Parathyroid adenoma (tissue), 2 donors: ENCODE results near the gene FGFR2.
A peak's percentile ranks its signal among the peaks of the same experiment; 100 is the strongest.

Experiments
- H2AFZ ChIP-seq: fragments of 300-600 bp; sonication (generic); one replicate; pipeline ENCODE4 v1.7.0; 2017; ENCODE audit warnings: antibody characterized with exemption, mild to moderate bottlenecking
- H3K27ac ChIP-seq: fragments of 300-600 bp; sonication (generic); one replicate; pipeline ENCODE4 v1.7.0; 2017
- H3K27me3 ChIP-seq: fragments of 300-600 bp; sonication (generic); one replicate; pipeline ENCODE4 v1.7.0; 2017; ENCODE audit warnings: low read length; ENCODE audit not compliant: control insufficient read depth, insufficient read depth
- H3K36me3 ChIP-seq: fragments of 300-600 bp; sonication (generic); one replicate; pipeline ENCODE4 v1.7.0; 2017; ENCODE audit warnings: low read length; ENCODE audit not compliant: control insufficient read depth, insufficient read depth
- H3K4me1 ChIP-seq: fragments of 300-600 bp; sonication (generic); one replicate; pipeline ENCODE4 v1.7.0; 2017; ENCODE audit warnings: control low read depth
- H3K4me2 ChIP-seq: fragments of 300-600 bp; sonication (generic); one replicate; pipeline ENCODE4 v1.7.0; 2017; ENCODE audit warnings: low read length
- H3K4me3 ChIP-seq: fragments of 300-600 bp; sonication (generic); one replicate; pipeline ENCODE4 v1.7.0; 2017; ENCODE audit warnings: low read depth, low read length
- H3K79me2 ChIP-seq: fragments of 300-600 bp; sonication (generic); one replicate; pipeline ENCODE4 v1.7.0; 2017; ENCODE audit warnings: control low read depth
- H3K9ac ChIP-seq: fragments of 300-600 bp; sonication (generic); one replicate; pipeline ENCODE4 v1.7.0; 2017; ENCODE audit warnings: mild to moderate bottlenecking
- H3K9me3 ChIP-seq: fragments of 300-600 bp; sonication (generic); one replicate; pipeline ENCODE4 v1.7.0; 2017; ENCODE audit warnings: low read length; ENCODE audit not compliant: control insufficient read depth
- TF ChIP-seq, protein P1 (sequence below): fragments of 300-600 bp; sonication (generic); IDR thresholded peaks from one replicate; pipeline ENCODE4 v1.7.0; 2017; ENCODE audit warnings: antibody characterized with exemption, mild to moderate bottlenecking
- donor health status: primary hyperparathyroidism.

Gene FGFR2

DNA sequence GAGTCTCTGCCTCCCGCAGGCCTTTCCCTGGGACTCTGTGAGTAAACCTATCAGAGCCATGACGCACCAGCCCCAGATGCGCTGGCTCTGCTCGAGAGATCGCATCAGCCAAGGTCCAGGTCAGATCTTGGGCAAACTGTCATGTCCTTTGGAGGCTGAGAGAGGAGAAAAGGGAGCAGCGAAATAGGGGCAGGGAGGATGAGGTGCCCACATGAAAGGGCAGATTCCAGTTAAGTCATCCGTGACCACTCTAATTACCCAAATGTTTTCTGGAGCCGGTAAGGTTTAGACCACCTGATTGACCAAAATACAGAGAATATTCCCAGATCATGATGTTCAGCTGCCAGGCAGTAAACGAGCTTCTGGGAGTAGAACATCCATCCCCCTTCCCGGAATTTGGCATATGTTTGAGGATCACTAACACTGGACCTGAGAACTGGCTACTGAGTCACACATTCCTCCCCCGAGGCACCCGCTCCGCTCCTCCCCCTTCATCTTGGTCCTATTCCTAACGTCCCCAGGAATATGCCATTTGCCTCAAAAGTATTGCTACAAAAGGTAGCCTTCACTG, 88.0 kb downstream of the FGFR2 start:
- no peak overlapping the region for H3K4me3 ChIP-seq
- peaks cover 13% of the 10 kb centered on the region for H3K4me1 ChIP-seq
- no peaks in the 10 kb centered on the region for H3K36me3 ChIP-seq
- no peak overlapping the region for H3K4me2 ChIP-seq
- TF ChIP-seq, protein P1, sequence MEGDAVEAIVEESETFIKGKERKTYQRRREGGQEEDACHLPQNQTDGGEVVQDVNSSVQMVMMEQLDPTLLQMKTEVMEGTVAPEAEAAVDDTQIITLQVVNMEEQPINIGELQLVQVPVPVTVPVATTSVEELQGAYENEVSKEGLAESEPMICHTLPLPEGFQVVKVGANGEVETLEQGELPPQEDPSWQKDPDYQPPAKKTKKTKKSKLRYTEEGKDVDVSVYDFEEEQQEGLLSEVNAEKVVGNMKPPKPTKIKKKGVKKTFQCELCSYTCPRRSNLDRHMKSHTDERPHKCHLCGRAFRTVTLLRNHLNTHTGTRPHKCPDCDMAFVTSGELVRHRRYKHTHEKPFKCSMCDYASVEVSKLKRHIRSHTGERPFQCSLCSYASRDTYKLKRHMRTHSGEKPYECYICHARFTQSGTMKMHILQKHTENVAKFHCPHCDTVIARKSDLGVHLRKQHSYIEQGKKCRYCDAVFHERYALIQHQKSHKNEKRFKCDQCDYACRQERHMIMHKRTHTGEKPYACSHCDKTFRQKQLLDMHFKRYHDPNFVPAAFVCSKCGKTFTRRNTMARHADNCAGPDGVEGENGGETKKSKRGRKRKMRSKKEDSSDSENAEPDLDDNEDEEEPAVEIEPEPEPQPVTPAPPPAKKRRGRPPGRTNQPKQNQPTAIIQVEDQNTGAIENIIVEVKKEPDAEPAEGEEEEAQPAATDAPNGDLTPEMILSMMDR = no peak
- peak overlapping the region; percentile 24 for H2AFZ ChIP-seq
- H3K79me2 ChIP-seq = no peaks in the 10 kb centered on the region
- no peaks in the 10 kb centered on the region for H3K27me3 ChIP-seq
- H3K27ac ChIP-seq = no peak overlapping the region
- H3K9me3 ChIP-seq = no peaks in the 10 kb centered on the region
- H3K9ac ChIP-seq = no peak overlapping the region

DNA sequence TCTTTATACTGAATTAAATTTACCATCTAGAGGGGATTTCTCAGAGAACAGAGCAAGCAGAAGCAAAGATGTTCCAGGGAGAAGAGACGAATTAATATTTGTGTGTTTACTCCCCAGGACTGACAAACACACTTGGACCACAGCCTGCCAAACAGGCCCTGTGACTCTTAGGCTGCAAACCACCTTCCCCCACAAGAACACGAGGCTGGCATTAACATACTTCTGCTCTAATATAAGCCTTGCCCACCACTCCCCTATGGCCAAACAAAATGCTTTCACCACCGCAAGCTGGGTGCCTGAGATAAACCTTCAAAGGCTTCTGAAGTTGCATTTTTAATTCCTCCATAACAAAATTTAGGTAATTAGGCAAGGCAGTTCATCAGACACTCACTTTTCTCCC, 88.4 kb downstream of the FGFR2 start:
- H3K27ac ChIP-seq = no peak overlapping the region

DNA sequence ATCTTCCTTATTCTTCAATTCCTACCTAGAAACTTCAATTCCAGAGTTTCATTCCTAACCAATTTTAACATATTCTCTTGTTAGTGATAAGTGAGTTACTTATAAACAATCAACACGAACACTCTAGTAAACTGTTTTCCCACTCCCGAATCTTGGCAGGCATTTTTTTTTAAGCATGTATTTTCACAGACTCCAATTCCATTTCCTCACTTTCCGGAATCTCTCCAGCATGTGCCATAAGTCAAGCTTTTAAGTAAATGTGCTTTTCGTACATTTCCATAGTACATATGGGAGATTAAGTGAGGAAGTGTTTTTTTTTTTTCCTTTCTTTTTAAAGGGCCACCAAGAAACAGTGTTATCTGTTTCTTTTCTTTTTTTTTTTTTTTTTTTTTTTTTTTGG, 89.1 kb downstream of the FGFR2 start:
- Histone ChIP-seq H3K27ac (no peak overlapping the region), H3K79me2 (no peaks in the 10 kb centered on the region), H3K27me3 (no peaks in the 10 kb centered on the region)

More for the DNA sequence above, 88.4 kb downstream of the FGFR2 start:
- no peak overlapping the region for H3K9ac ChIP-seq
- no peaks in the 10 kb centered on the region for H3K27me3 ChIP-seq
- no peaks in the 10 kb centered on the region for H3K9me3 ChIP-seq
- peak overlapping the region; percentile 24 for H2AFZ ChIP-seq
- H3K4me2 ChIP-seq = no peak overlapping the region
- no peaks in the 10 kb centered on the region for H3K36me3 ChIP-seq
- TF ChIP-seq, protein P1 = no peak
- peaks cover 13% of the 10 kb centered on the region for H3K4me1 ChIP-seq
- no peak overlapping the region for H3K4me3 ChIP-seq
- no peaks in the 10 kb centered on the region for H3K79me2 ChIP-seq

DNA sequence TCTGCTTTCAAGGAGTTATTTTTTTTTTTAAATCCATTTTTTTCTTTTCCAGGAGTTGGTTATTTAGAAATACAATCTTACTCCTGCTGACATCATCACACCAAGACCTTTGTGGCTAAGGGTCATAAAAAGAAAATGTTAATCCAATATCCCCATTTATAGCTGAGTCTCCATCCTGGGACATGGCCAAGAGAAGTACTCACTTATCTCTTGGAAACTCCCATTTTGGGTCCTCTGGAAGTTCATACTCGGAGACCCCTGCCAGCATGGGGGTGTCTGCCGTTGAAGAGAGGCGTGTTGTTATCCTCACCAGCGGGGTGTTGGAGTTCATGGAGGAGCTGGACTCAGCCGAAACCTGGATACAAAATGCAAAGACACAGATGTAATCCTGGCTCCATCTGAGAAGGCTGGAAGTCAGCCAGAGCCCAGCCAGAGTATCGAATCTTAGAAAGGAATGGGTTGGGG, 94.6 kb downstream of the FGFR2 start:
- Histone ChIP-seq H3K79me2 (no peaks in the 10 kb centered on the region), H3K27me3 (no peaks in the 10 kb centered on the region), H3K27ac (no peak overlapping the region), H3K4me3 (no peak overlapping the region), H3K4me1 (no peaks in the 10 kb centered on the region), H3K4me2 (no peak overlapping the region), H3K9ac (no peak overlapping the region), H3K36me3 (no peaks in the 10 kb centered on the region), H2AFZ (no peak overlapping the region), H3K9me3 (no peaks in the 10 kb centered on the region)
- TF ChIP-seq, protein P1 = no peak

More for the DNA sequence above, 89.1 kb downstream of the FGFR2 start:
- Histone ChIP-seq H3K36me3 (no peaks in the 10 kb centered on the region), H3K4me3 (no peak overlapping the region), H3K4me1 (peaks cover 13% of the 10 kb centered on the region), H3K9ac (no peak overlapping the region), H3K4me2 (no peak overlapping the region), H2AFZ (no peak overlapping the region), H3K9me3 (no peaks in the 10 kb centered on the region)
- TF ChIP-seq, protein P1 = no peak

DNA sequence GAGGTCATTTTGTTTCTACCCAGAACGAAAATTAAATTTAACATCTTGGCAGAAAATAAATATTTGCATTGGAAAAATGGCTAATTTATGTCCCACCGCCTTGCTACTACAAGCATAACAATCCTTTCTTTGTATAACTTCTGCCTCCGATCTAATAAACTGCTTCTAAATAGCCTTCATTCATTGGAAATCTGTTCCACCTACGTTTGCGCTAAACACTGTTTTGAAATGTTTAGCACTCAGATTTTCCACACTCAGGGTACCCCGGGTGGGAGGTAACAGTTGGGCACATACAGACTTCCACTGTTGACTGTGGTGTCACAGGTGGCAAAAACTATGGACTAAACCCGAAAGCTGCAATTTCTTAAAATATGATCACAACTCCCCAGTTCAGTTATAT, 96.4 kb downstream of the FGFR2 start:
- Histone ChIP-seq H3K4me1 (no peaks in the 10 kb centered on the region), H3K27me3 (no peaks in the 10 kb centered on the region), H3K79me2 (no peaks in the 10 kb centered on the region), H2AFZ (no peak overlapping the region), H3K4me3 (no peak overlapping the region), H3K36me3 (no peaks in the 10 kb centered on the region), H3K9ac (no peak overlapping the region), H3K4me2 (no peak overlapping the region), H3K9me3 (no peaks in the 10 kb centered on the region), H3K27ac (no peak overlapping the region)
- TF ChIP-seq, protein P1 = no peak
